ENCODE data around the gene ZFAND3.

The ZFAND3 gene

GRCh38 chr6:37827603-37828265 is 8.2 kb downstream of the ZFAND3 start:
- no peak for DNase-seq (ENCODE audit: low read depth, low spot score)

GRCh38 chr6:37830225-37830624 is 10.7 kb downstream of the ZFAND3 start:
- no peak for DNase-seq (ENCODE audit: low read depth, low spot score)

GRCh38 chr6:37831457-37831856 is 11.9 kb downstream of the ZFAND3 start:
- no peak for DNase-seq (ENCODE audit: low read depth, low spot score)

GRCh38 chr6:37835923-37836322 is 16.4 kb downstream of the ZFAND3 start:
- no peak for DNase-seq (ENCODE audit: low read depth, low spot score)

GRCh38 chr6:37838219-37838921 is 18.8 kb downstream of the ZFAND3 start:
- DNase-seq (ENCODE audit: low read depth, low spot score): no peak

GRCh38 chr6:37840143-37840939 is 20.8 kb downstream of the ZFAND3 start:
- DNase-seq (ENCODE audit: low read depth, low spot score): no peak

GRCh38 chr6:37840940-37841300 is 21.4 kb downstream of the ZFAND3 start:
- DNase-seq (ENCODE audit: low read depth, low spot score): no peak

GRCh38 chr6:37845026-37845911 is 25.7 kb downstream of the ZFAND3 start:
- DNase-seq (ENCODE audit: low read depth, low spot score): no peak

- no peak for DNase-seq (ENCODE audit: low read depth, low spot score)
Observed at GRCh38 chr6:37845930-37846329, 26.4 kb downstream of the ZFAND3 start.

GRCh38 chr6:37847704-37848103 is 28.2 kb downstream of the ZFAND3 start:
- no peak for DNase-seq (ENCODE audit: low read depth, low spot score)

GRCh38 chr6:37848371-37848770 is 28.8 kb downstream of the ZFAND3 start:
- DNase-seq (ENCODE audit: low read depth, low spot score): no peak

- DNase-seq (ENCODE audit: low read depth, low spot score): no peak
Observed at GRCh38 chr6:37850260-37850659, 30.7 kb downstream of the ZFAND3 start.

- no peak for DNase-seq (ENCODE audit: low read depth, low spot score)
Observed at GRCh38 chr6:37850728-37851285, 31.3 kb downstream of the ZFAND3 start.

- no peak for DNase-seq (ENCODE audit: low read depth, low spot score)
Observed at GRCh38 chr6:37851997-37852524, 32.5 kb downstream of the ZFAND3 start.

- no peak for DNase-seq (ENCODE audit: low read depth, low spot score)
Observed at GRCh38 chr6:37856285-37856684, 36.8 kb downstream of the ZFAND3 start.

GRCh38 chr6:37858363-37858762 is 38.8 kb downstream of the ZFAND3 start:
- DNase-seq (ENCODE audit: low read depth, low spot score): no peak

GRCh38 chr6:37860226-37860839 is 40.8 kb downstream of the ZFAND3 start:
- DNase-seq (ENCODE audit: low read depth, low spot score): no peak

GRCh38 chr6:37861452-37861851 is 41.9 kb downstream of the ZFAND3 start:
- DNase-seq (ENCODE audit: low read depth, low spot score): no peak

GRCh38 chr6:37862430-37862829 is 42.9 kb downstream of the ZFAND3 start:
- DNase-seq (ENCODE audit: low read depth, low spot score): no peak

- DNase-seq (ENCODE audit: low read depth, low spot score): no peak
Observed at GRCh38 chr6:37862992-37863391, 43.5 kb downstream of the ZFAND3 start.

GRCh38 chr6:37864250-37864649 is 44.7 kb downstream of the ZFAND3 start:
- DNase-seq (ENCODE audit: low read depth, low spot score): no peak
